Neural cell (in vitro differentiated cells): ENCODE measurements around the gene ACY1.

Experiments used
- CTCF ChIP-seq: fragments of 450-650 bp; IDR thresholded peaks from 2 replicates; pipeline ENCODE4 v1.5.1; 2014; ENCODE audit warnings: antibody characterized with exemption, mild to moderate bottlenecking, moderate library complexity; ENCODE audit not compliant: poor library complexity, severe bottlenecking
- MXI1 ChIP-seq: fragments of 450-650 bp; conservative IDR thresholded peaks from 2 replicates; pipeline ENCODE4 v1.6.1; 2014; ENCODE audit warnings: antibody characterized with exemption, mild to moderate bottlenecking; ENCODE audit not compliant: poor library complexity, severe bottlenecking
- POLR2AphosphoS5 ChIP-seq: IDR thresholded peaks from 2 replicates; pipeline ENCODE4 v1.6.1; 2012
- REST ChIP-seq: IDR thresholded peaks from 2 replicates; pipeline ENCODE4 v1.6.1; 2012; ENCODE audit warnings: borderline replicate concordance

GRCh38 chr3:52002748-52003147 is 19.4 kb downstream of the ACY1 start:
- TF ChIP-seq CTCF = no peak
- peak; percentile 31 for TF ChIP-seq MXI1
- TF ChIP-seq POLR2AphosphoS5 = no peak
- no peak for TF ChIP-seq REST
